G401 (cell line): ENCODE data around the gene HS3ST3A1. TPM values are rescaled to one million over a fixed set of nuclear protein-coding genes. Genes with fewer than 3 reads are reported as not detected.

Source experiments
- DNase-seq: peaks from one replicate; pipeline ENCODE4 v3.0.0-alpha.2; 2015; ENCODE audit warnings: low spot score
- in situ Hi-C: cut with HindIII; loops from 2 replicates; pipeline ENCODE4 v1.10.0; 2016; ENCODE audit warnings: low sequenced_read_pairs, mixed read lengths
- total RNA-seq: library from RNA; depleted of rRNA; stranded (reverse); fragments of >200 nt; shearing (Covaris generic); gene quantifications from 2 replicates; pipeline ENCODE4 v1.2.3, GENCODE V29; 2014

The HS3ST3A1 gene
- total RNA-seq, 1 experiment from 2014 or later: not detected

- in situ Hi-C loops: no loop called here
- no peak for DNase-seq
Observed at GRCh38 chr17:13474073-13474800, 127.5 kb downstream of the HS3ST3A1 start.

GRCh38 chr17:13465678-13466077 is 136.1 kb downstream of the HS3ST3A1 start:
- in situ Hi-C loops: no loop called here
- DNase-seq: no peak

GRCh38 chr17:13462673-13463124 is 139.0 kb downstream of the HS3ST3A1 start:
- no peak for DNase-seq
- in situ Hi-C loops: no loop called here

- in situ Hi-C loops: no loop called here
- DNase-seq: no peak
Observed at GRCh38 chr17:13462146-13462545, 139.6 kb downstream of the HS3ST3A1 start.

GRCh38 chr17:13460261-13461000 is 141.3 kb downstream of the HS3ST3A1 start:
- no peak for DNase-seq
- in situ Hi-C loops: no loop called here

GRCh38 chr17:13457783-13458182 is 143.9 kb downstream of the HS3ST3A1 start:
- in situ Hi-C loops: no loop called here
- no peak for DNase-seq
